GM23248 (cell line): ENCODE data around the gene SND1.

ENCODE experiments used
- EZH2 ChIP-seq: fragments of 200-600 bp; sonication (generic); IDR thresholded peaks from 2 replicates; pipeline ENCODE4 v1.6.1; 2018; ENCODE audit warnings: antibody characterized with exemption, mild to moderate bottlenecking; ENCODE audit not compliant: insufficient read depth, poor library complexity, severe bottlenecking
- EZH2phosphoT487 ChIP-seq: fragments of 200-600 bp; sonication (generic); IDR thresholded peaks from 2 replicates; pipeline ENCODE4 v1.6.1; 2018; ENCODE audit warnings: antibody characterized with exemption, moderate library complexity, mild to moderate bottlenecking, low read depth; ENCODE audit not compliant: insufficient read depth

GRCh38 chr7:127824682-127825081, 172.7 kb downstream of the SND1 start:
- TF ChIP-seq EZH2phosphoT487, result no peak
- no peak for TF ChIP-seq EZH2
